HCT116 (cell line): ENCODE measurements around the gene ADRA1B. TPM values are rescaled to one million over a fixed set of nuclear protein-coding genes. Genes with fewer than 3 reads are reported as not detected.

Experiments
- ATAC-seq: fragments of 200-7000 bp; cut with Tn5 transposase; 2 replicates; pipeline ENCODE4 v1.9.1; 2020; ENCODE audit warnings: mild to moderate bottlenecking, moderate library complexity
- BruUV-seq: library from RNA; stranded (reverse); fragments of 400-500 nt; replicated peaks from 2 replicates; lab custom pipeline; 2021; lab: Mats Ljungman, UMichigan
- CTCF ChIA-PET: fragments of 300-600 bp; sonication (Branson Sonifier 250); formaldehyde crosslinking; loops from one replicate; lab custom pipeline; 2021; ENCODE audit warnings: antibody characterized with exemption; lab: Charles Lee
- POLR2A ChIA-PET: fragments of 300-600, 350-600 bp; sonication (Branson Sonifier 250); formaldehyde crosslinking; loops from one replicate; lab custom pipeline; 2021; ENCODE audit warnings: antibody characterized with exemption; lab: Charles Lee
- RAD21 ChIA-PET, 2 experiments: fragments of 300-600 bp; sonication (Branson Sonifier 250); formaldehyde crosslinking; loops; one replicate each; lab custom pipeline; 2023; ENCODE audit warnings: low total read pairs in 2 of 2; ENCODE audit not compliant: uncharacterized antibody in 2 of 2, unreplicated experiment in 2 of 2, low non-redundant PET in 1 of 2; lab: Charles Lee
- DNase-seq: peaks from one replicate; pipeline ENCODE4 v3.0.0-alpha.2; 2010; ENCODE audit warnings: low read depth, low spot score
- H2AFZ ChIP-seq: fragments of 200-600 bp; shearing (Covaris generic), sonication (generic); 2 replicates; pipeline ENCODE4 v1.6.1; 2017; ENCODE audit warnings: low read depth, mixed run types, mixed read lengths, antibody characterized with exemption, low read length; ENCODE audit not compliant: poor library complexity, severe bottlenecking
- H3K27ac ChIP-seq: 2 replicates; pipeline ENCODE4 v1.5.1; 2012; ENCODE audit warnings: low read depth, low read length
- H3K27me3 ChIP-seq: fragments of 200-600 bp; sonication (generic); 2 replicates; pipeline ENCODE4 v1.6.1; 2016; ENCODE audit warnings: mixed run types, low read length, mixed read lengths; ENCODE audit not compliant: insufficient read depth
- H3K36me3 ChIP-seq, 2 experiments: fragments of 200-500 bp in 1 of 2; fragments of 200-600 bp in 1 of 2; sonication (Bioruptor generic) in 1 of 2; sonication (generic) in 1 of 2; 2 replicates each; pipeline versions ENCODE4 v1.5.1 to v1.6.1; 2014 to 2016; ENCODE audit warnings: low read length in 2 of 2, inconsistent platforms in 1 of 2, mixed read lengths in 1 of 2, mixed run types in 1 of 2; ENCODE audit not compliant: insufficient read depth in 2 of 2, control insufficient read depth in 1 of 2
- H3K4me1 ChIP-seq, 2 experiments: fragments of 200-600 bp in 1 of 2; sonication (generic) in 1 of 2; 2 replicates each; pipeline versions ENCODE4 v1.5.1 to v1.6.1; 2012 to 2017; ENCODE audit warnings: low read length in 2 of 2, inconsistent platforms in 1 of 2, mild to moderate bottlenecking in 1 of 2, mixed read lengths in 1 of 2, mixed run types in 1 of 2, moderate library complexity in 1 of 2; ENCODE audit not compliant: insufficient read depth in 2 of 2, control insufficient read depth in 1 of 2
- H3K4me2 ChIP-seq: fragments of 200-600 bp; sonication (generic); 2 replicates; pipeline ENCODE4 v1.6.1; 2017; ENCODE audit warnings: mixed run types, low read length, mixed read lengths
- H3K4me3 ChIP-seq, 2 experiments: fragments of 200-600 bp in 1 of 2; sonication (generic) in 1 of 2; replicated peaks in 1 of 2; 2 replicates each; pipeline ENCODE4 v1.5.1; 2011 to 2016; ENCODE audit warnings: low read length in 2 of 2, control low read depth in 1 of 2, low read depth in 1 of 2, mild to moderate bottlenecking in 1 of 2, mixed read lengths in 1 of 2, mixed run types in 1 of 2
- H3K79me2 ChIP-seq: fragments of 200-600 bp; sonication (generic); 2 replicates; pipeline ENCODE4 v1.6.1; 2017; ENCODE audit warnings: mild to moderate bottlenecking, mixed run types, low read length, moderate library complexity, mixed read lengths; ENCODE audit not compliant: insufficient read depth
- H3K9ac ChIP-seq: fragments of 200-600 bp; sonication (generic); 2 replicates; pipeline ENCODE4 v1.6.1; 2016; ENCODE audit warnings: low read length, mixed read lengths
- H3K9me2 ChIP-seq: fragments of 200-600 bp; sonication (generic), shearing (Covaris generic); 2 replicates; pipeline ENCODE4 v1.6.1; 2017; ENCODE audit warnings: mixed run types, mild to moderate bottlenecking, moderate library complexity; ENCODE audit not compliant: insufficient read depth
- H3K9me3 ChIP-seq, 2 experiments: fragments of 200-500 bp in 1 of 2; fragments of 200-600 bp in 1 of 2; sonication (Bioruptor generic) in 1 of 2; sonication (generic) in 1 of 2; 2 replicates each; pipeline ENCODE4 v1.6.1; 2014 to 2017; ENCODE audit warnings: low read length in 2 of 2, mixed read lengths in 2 of 2, inconsistent platforms in 1 of 2, low read depth in 1 of 2, mild to moderate bottlenecking in 1 of 2, mixed run types in 1 of 2, moderate library complexity in 1 of 2; ENCODE audit not compliant: control insufficient read depth in 1 of 2, insufficient read depth in 1 of 2
- H4K20me1 ChIP-seq: fragments of 200-600 bp; sonication (generic), shearing (Covaris generic); 2 replicates; pipeline ENCODE4 v1.6.1; 2017; ENCODE audit warnings: mixed run types, mild to moderate bottlenecking, moderate library complexity; ENCODE audit not compliant: insufficient read depth
- CBX3 ChIP-seq: IDR thresholded peaks from 2 replicates; pipeline ENCODE4 v1.6.1; 2012; ENCODE audit warnings: low read depth
- CEBPB ChIP-seq: IDR thresholded peaks from 2 replicates; pipeline ENCODE4 v1.6.1; 2012; ENCODE audit warnings: low read depth
- CTCF ChIP-seq, 3 experiments: fragments of 200-600 bp in 1 of 3; sonication (generic) in 1 of 3; IDR thresholded peaks in 2 of 3; conservative IDR thresholded peaks in 1 of 3; 2 replicates each; pipeline ENCODE4 v1.5.1; 2012 to 2017; ENCODE audit warnings: low read depth in 2 of 3, low read length in 2 of 3, antibody characterized with exemption in 1 of 3, borderline replicate concordance in 1 of 3, control low read depth in 1 of 3, mild to moderate bottlenecking in 1 of 3, mixed read lengths in 1 of 3, mixed run types in 1 of 3, moderate library complexity in 1 of 3; ENCODE audit not compliant: insufficient read depth in 1 of 3
- EZH2 ChIP-seq: fragments of 200-600 bp; sonication (generic); IDR thresholded peaks from 2 replicates; pipeline ENCODE4 v1.6.1; 2017; ENCODE audit warnings: antibody characterized with exemption, mixed run types
- EZH2phosphoT487 ChIP-seq: fragments of 200-600 bp; IDR thresholded peaks from 2 replicates; pipeline ENCODE4 v1.6.1; 2018; ENCODE audit warnings: antibody characterized with exemption, borderline replicate concordance
- MAX ChIP-seq: IDR thresholded peaks from 2 replicates; pipeline ENCODE4 v1.6.1; 2012
- POLR2AphosphoS5 ChIP-seq: IDR thresholded peaks from 2 replicates; pipeline ENCODE4 v1.6.1; 2011; ENCODE audit warnings: mild to moderate bottlenecking, low read depth, low read length, moderate library complexity
- RAD21 ChIP-seq: IDR thresholded peaks from 2 replicates; pipeline ENCODE4 v1.6.1; 2012; ENCODE audit warnings: low read depth, mild to moderate bottlenecking
- SIN3A ChIP-seq: IDR thresholded peaks from 2 replicates; pipeline ENCODE4 v1.6.1; 2012; ENCODE audit warnings: low read depth
- TCF7L2 ChIP-seq: IDR thresholded peaks from 2 replicates; pipeline ENCODE4 v1.7.0; 2011; ENCODE audit warnings: borderline replicate concordance, inconsistent platforms; ENCODE audit not compliant: insufficient read depth, insufficient read length; ENCODE audit errors: extremely low read depth
- YY1 ChIP-seq: IDR thresholded peaks from 2 replicates; pipeline ENCODE4 v1.6.1; 2011; ENCODE audit warnings: low read length, low read depth, moderate library complexity, mild to moderate bottlenecking; ENCODE audit not compliant: insufficient replicate concordance; ENCODE audit errors: extremely low read depth
- ZBTB33 ChIP-seq: IDR thresholded peaks from 2 replicates; pipeline ENCODE4 v1.6.1; 2011; ENCODE audit warnings: mild to moderate bottlenecking, low read length, moderate library complexity; ENCODE audit not compliant: insufficient replicate concordance; ENCODE audit errors: extremely low read depth
- ZNF274 ChIP-seq: fragments of 200-500 bp; sonication (Bioruptor generic); IDR thresholded peaks from 2 replicates; pipeline ENCODE4 v1.6.1; 2014; ENCODE audit warnings: mild to moderate bottlenecking, low read depth, low read length, inconsistent platforms
- intact Hi-C: fragments of 100-400 bp; cut with micrococcal nuclease; formaldehyde crosslinking; loops from 2 replicates; pipeline ENCODE4 v1.10.0; 2022
- total RNA-seq: library from RNA; stranded (reverse); gene quantifications from one replicate; pipeline ENCODE4 v1.2.1, GENCODE V29; 2021; ENCODE audit not compliant: unreplicated experiment

The ADRA1B gene
- total RNA-seq, 1 experiment from 2014 or later = not detected

- H3K9me3 ChIP-seq = no peaks in the 10 kb centered on the region
- H3K4me2 ChIP-seq = peak overlapping the region; percentile 36
- RAD21 ChIA-PET = no interaction called here
- H3K27ac ChIP-seq = no peak overlapping the region
- H3K4me3 ChIP-seq = no peak overlapping the region
- H3K79me2 ChIP-seq = no peaks in the 10 kb centered on the region
- peak; percentile 29; the same call in 1 of the 2 replicates for ATAC-seq
- TF ChIP-seq ZBTB33 (no peak), TCF7L2 (no peak), EZH2phosphoT487 (no peak), POLR2AphosphoS5 (no peak), MAX (no peak), ZNF274 (no peak), SIN3A (no peak), CTCF (IDR thresholded peaks at IDR 0.05 in 2 of 3, conservative IDR thresholded peaks at IDR 0.05 in 1 of 3; ENCODE audit: borderline replicate concordance in 1 of 3, insufficient read depth in 1 of 3, low read depth in 2 of 3, low read length in 2 of 3) (no peak), CEBPB (no peak), EZH2 (no peak), YY1 (no peak), CBX3 (no peak), RAD21 (no peak)
- no peaks in the 10 kb centered on the region for H3K36me3 ChIP-seq
- peak overlapping the region; percentile 91 for H2AFZ ChIP-seq
- no peak for DNase-seq
- CTCF ChIA-PET = no interaction called here
- POLR2A ChIA-PET = no interaction called here
- BruUV-seq = no TSS peak
- H3K9ac ChIP-seq = no peak overlapping the region
- no peaks in the 10 kb centered on the region for H4K20me1 ChIP-seq
- intact Hi-C loops = no loop called here
- peaks cover 0 to 28% of the 10 kb centered on the region in 2 experiments; a peak in 2 of 4 replicates for H3K4me1 ChIP-seq
- no peaks in the 10 kb centered on the region for H3K27me3 ChIP-seq
- no peaks in the 10 kb centered on the region for H3K9me2 ChIP-seq
Observed at GRCh38 chr5:159971038-159971437, 54.8 kb downstream of the ADRA1B start.
